GM13977 (cell line): ENCODE data around the gene GLB1L2.
"Not testable (repeated sequence)": the region's sequence is repeated elsewhere in the genome, so short reads cannot be mapped to it uniquely, and the experiment has no call there.

Source experiments
- DNase-seq: peaks from one replicate; pipeline ENCODE4 v3.0.0; 2012; ENCODE audit warnings: low spot score
- CTCF ChIP-seq: IDR thresholded peaks from 2 replicates; pipeline ENCODE4 v1.5.1; 2012; ENCODE audit warnings: mild to moderate bottlenecking, control low read depth; ENCODE audit not compliant: insufficient read depth; ENCODE audit errors: extremely low read depth, missing control alignments
- in situ Hi-C: fragments of 300-500 bp; cut with MboI; formaldehyde crosslinking; loops from one replicate; pipeline ENCODE4 v1.12.0; 2022; ENCODE audit warnings: low sequenced_read_pairs, low pct_unique_long_range_greater_than_20kb, mixed read lengths, inconsistent platforms; ENCODE audit not compliant: unreplicated experiment

Gene GLB1L2

GRCh38 chr11:134331354-134332188 is at the start of gene GLB1L2:
TSS of gene GLB1L2 (plus strand) at chr11:134331988. CDS start at chr11:134332062, 74 bp downstream.
- peak; percentile 95 for DNase-seq
- TF ChIP-seq CTCF = no peak
- in situ Hi-C loops = no loop called here

- DNase-seq = no peak
- in situ Hi-C loops = no loop called here
- no peak for TF ChIP-seq CTCF
Measured at GRCh38 chr11:134282121-134283045, 49.4 kb upstream of the GLB1L2 start.

- in situ Hi-C loops = no loop called here
- no peak for DNase-seq
- TF ChIP-seq CTCF = no peak
Measured at GRCh38 chr11:134283461-134284230, 48.1 kb upstream of the GLB1L2 start.

GRCh38 chr11:134284349-134284748 is 47.4 kb upstream of the GLB1L2 start:
- DNase-seq, in situ Hi-C loops: not testable (repeated sequence)

GRCh38 chr11:134287561-134287960 is 44.2 kb upstream of the GLB1L2 start:
- DNase-seq = no peak
- in situ Hi-C loops = no loop called here
- TF ChIP-seq CTCF = no peak

- in situ Hi-C loops = no loop called here
- no peak for TF ChIP-seq CTCF
- DNase-seq = no peak
Measured at GRCh38 chr11:134288486-134288885, 43.3 kb upstream of the GLB1L2 start.
